Hepatocyte (in vitro differentiated cells): Measurements from ENCODE around the gene CDC7.

Experiments used
- CTCF ChIP-seq: fragments of 200-600 bp; sonication (generic); IDR thresholded peaks from 2 replicates; pipeline ENCODE4 v1.5.1; 2016; ENCODE audit warnings: antibody characterized with exemption, mild to moderate bottlenecking; ENCODE audit not compliant: poor library complexity
- EZH2 ChIP-seq: fragments of 200-600 bp; sonication (generic); IDR thresholded peaks from 2 replicates; pipeline ENCODE4 v1.6.1; 2016; ENCODE audit warnings: antibody characterized with exemption, mild to moderate bottlenecking, borderline replicate concordance
- EZH2phosphoT487 ChIP-seq: fragments of 200-600 bp; sonication (generic); IDR thresholded peaks from one replicate; pipeline ENCODE4 v1.6.1; 2018; ENCODE audit warnings: antibody characterized with exemption, mild to moderate bottlenecking, low read depth, moderate library complexity; ENCODE audit not compliant: unreplicated experiment, severe bottlenecking

GRCh38 chr1:91567583-91567982, 66.9 kb downstream of the CDC7 start:
- TF ChIP-seq CTCF (no peak), EZH2phosphoT487 (no peak), EZH2 (no peak)
